Motor neuron (in vitro differentiated cells): Measurements from ENCODE around the gene MCCC1. TPM values are rescaled to one million over a fixed set of nuclear protein-coding genes. Genes with fewer than 3 reads are reported as not detected.
"Not testable (repeated sequence)": the region's sequence is repeated elsewhere in the genome, so short reads cannot be mapped to it uniquely, and the experiment has no call there.

Experiments used
- ATAC-seq, 8 experiments: fragments of 200-7000 bp; cut with Tn5 transposase; replicated peaks in 6 of 8; 2 replicates each; pipeline ENCODE4 v1.8.0; 2021; ENCODE audit warnings: mild to moderate bottlenecking in 8 of 8, moderate library complexity in 8 of 8
- H3K27ac ChIP-seq, 2 donors: fragments of 250-450 bp; sonication (Bioruptor Pico); 2 replicates each; pipeline ENCODE4 v1.9.0; 2021; ENCODE audit warnings: antibody characterized with exemption in 2 of 2, mild to moderate bottlenecking in 2 of 2, moderate library complexity in 1 of 2
- H3K4me1 ChIP-seq, 2 donors: fragments of 250-450 bp; sonication (Bioruptor Pico); replicated peaks in 1 of 2; 2 replicates each; pipeline ENCODE4 v1.6.1; 2021; ENCODE audit warnings: antibody characterized with exemption in 2 of 2, mild to moderate bottlenecking in 2 of 2, moderate library complexity in 1 of 2
- H3K4me3 ChIP-seq, 5 donors: fragments of 250-450 bp; sonication (Bioruptor Pico); 2 replicates each; pipeline ENCODE4 v1.9.0; 2021; ENCODE audit warnings: antibody characterized with exemption in 5 of 5, mild to moderate bottlenecking in 5 of 5, moderate library complexity in 4 of 5
- WGBS, 10 experiments: fragments of 450-650 bp; shearing (Covaris generic); methylation state at CpG; one replicate each; pipeline ENCODE4 v1.0.0; 2022; 5-methylcytosine and 5-hydroxymethylcytosine counted together
- in situ Hi-C, 9 experiments: fragments of 400-800 bp; cut with MboI; loops; one replicate each; pipeline ENCODE4 v1.15.0; 2021; ENCODE audit warnings: low sequenced_read_pairs in 9 of 9, low pct_unique_long_range_greater_than_20kb in 2 of 9; ENCODE audit not compliant: unreplicated experiment in 9 of 9
- total RNA-seq, 8 experiments: library from RNA; unstranded; fragments of 300-600 nt; gene quantifications; 2 replicates each; pipeline versions ENCODE4 v1.2.3 to v1.2.4, GENCODE V29; 2022

The MCCC1 gene
- total RNA-seq, 8 experiments from 2014 or later: 10.6 to 39.9 (median 16.6) TPM

DNA sequence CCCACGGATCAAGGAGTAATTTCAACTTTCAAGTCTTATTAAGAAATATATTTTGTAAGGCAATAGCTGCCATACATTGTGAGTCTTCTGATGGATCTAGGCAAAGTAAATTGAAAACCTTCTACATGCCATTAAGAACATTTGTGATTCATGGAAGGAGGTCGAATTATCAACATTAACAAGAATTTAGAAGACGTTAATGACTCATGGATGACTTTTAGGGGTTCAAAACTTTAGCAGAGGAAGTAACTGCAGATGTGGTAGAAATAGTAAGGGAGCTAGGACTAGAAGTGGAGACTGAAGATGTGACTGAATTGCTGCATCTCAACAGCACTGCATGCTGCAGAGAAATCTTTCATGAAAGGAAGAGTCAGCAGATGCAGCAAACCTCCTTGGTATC lies 70.9 kb downstream of the MCCC1 start:
- Histone ChIP-seq H3K4me3 (no peak overlapping the region), H3K4me1 (no peaks in the 10 kb centered on the region), H3K27ac (no peak overlapping the region)
- no peak for ATAC-seq
- in situ Hi-C loops: no loop called here
- WGBS, 10 experiments: 60 to 95% (median 89%) methylated on average over 1 to 3 of the region's 3 CpGs; no CpG with 5 or more reads in 2 of the 10 experiments

DNA sequence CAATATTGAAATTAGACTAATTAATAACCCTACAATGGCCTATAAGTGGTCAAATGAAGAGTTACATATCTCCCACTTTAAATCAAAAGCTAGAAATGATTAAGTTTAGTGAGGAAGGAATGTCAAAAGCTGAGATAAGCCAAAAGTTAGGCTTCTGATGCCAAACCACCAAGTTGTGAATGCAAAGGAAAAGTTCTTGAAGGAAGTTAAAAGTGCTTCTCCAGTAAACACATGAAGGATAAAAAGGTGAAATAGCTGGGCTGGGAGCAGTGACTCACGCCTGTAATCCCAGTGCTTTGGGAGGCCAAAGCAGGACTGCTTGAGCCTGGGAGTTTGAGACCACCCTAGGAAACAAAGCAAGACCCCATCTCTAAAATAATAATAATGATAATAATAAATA lies 72.0 kb downstream of the MCCC1 start:
- Histone ChIP-seq H3K4me1 (no peaks in the 10 kb centered on the region), H3K4me3 (no peak overlapping the region), H3K27ac (no peak overlapping the region)
- in situ Hi-C loops: no loop called here
- no peak for ATAC-seq
- 100% methylated on average over 1 of the region's 1 CpG; no CpG with 5 or more reads in 4 of the 10 experiments for WGBS, 10 experiments

DNA sequence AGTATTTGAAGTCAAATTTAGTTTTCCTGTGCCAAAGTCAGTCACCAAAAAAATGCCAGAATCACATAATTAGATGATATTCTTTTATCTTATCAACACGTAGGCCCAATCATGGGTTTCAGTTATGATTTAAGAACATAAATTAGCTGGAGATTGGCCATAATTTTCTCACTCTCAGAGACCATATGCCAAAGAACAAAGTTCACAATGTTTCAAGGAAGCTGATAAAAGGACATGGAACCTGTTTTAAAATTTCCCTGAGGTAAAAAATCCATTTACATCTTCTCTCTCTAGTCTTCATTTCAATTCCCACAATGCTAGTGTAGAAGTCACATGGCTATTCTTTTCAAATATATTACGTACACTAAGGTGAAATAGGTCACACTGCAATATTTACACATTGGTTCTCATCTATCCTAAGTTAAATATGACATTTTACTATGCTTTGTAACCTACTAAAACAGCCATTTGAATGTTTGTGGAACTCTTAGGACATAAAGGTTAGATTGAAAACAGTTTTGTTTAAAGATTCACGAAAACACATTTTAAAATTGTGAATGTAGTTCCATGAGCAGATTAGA lies 76.3 kb downstream of the MCCC1 start:
- Histone ChIP-seq H3K4me3 (no peak overlapping the region), H3K27ac (no peak overlapping the region), H3K4me1 (no peaks in the 10 kb centered on the region)
- WGBS, 10 experiments: 63 to 100% (median 97%) methylated on average over 1 to 3 of the region's 3 CpGs; no CpG with 5 or more reads in 1 of the 10 experiments
- in situ Hi-C loops: no loop called here
- no peak for ATAC-seq

DNA sequence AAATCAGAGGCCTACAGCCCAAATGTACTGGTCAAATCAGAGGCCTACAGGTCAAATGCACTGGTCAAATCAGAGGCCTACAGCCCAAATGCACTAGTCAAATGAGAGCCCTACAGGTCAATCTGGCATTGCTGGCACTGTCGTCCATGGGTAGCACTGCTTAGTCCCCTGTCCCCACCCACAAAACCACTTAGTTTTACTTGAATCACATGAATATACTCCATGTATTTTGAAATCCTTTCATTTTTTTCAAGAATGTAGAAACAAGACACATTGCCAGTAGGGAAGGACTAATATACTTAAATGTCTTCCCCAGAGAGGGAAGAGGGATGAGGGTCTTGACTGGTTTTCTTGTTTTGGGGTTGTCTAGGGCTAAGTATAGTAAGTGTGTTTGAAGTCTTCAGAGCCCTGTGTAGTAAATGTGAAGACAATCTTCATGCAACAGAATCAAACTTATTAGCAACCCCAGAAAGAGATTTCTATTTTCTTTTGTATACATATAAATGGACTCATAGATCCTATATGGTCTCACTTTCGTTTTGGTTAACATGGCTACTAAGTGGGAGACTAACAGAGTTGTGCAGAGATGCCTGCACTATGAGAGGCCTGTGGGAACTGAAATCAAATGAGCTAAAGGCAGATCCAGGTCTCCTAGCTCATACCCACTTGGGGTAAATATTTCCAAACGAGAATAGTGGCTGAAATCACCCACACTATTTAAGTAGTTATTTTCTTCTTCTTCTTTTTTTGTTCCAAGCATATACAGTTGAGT lies 80.7 kb downstream of the MCCC1 start:
- H3K27ac ChIP-seq: no peak overlapping the region
- no peak for ATAC-seq
- in situ Hi-C loops: no loop called here
- H3K4me3 ChIP-seq: no peak overlapping the region
- WGBS, 10 experiments: 41 to 100% (median 75%) methylated on average over 1 to 2 of the region's 3 CpGs; no CpG with 5 or more reads in 2 of the 10 experiments
- H3K4me1 ChIP-seq: no peaks in the 10 kb centered on the region

- ATAC-seq: no peak
- Histone ChIP-seq H3K27ac (no peak overlapping the region), H3K4me1 (peaks cover 0 to 2% of the 10 kb centered on the region in 2 donors), H3K4me3 (no peak overlapping the region)
- in situ Hi-C loops: no loop called here
- 43 to 100% (median 92%) methylated on average over 1 to 2 of the region's 2 CpGs; no CpG with 5 or more reads in 2 of the 10 experiments for WGBS, 10 experiments
Measured at GRCh38 chr3:183015185-183015584, 84.1 kb downstream of the MCCC1 start.

DNA sequence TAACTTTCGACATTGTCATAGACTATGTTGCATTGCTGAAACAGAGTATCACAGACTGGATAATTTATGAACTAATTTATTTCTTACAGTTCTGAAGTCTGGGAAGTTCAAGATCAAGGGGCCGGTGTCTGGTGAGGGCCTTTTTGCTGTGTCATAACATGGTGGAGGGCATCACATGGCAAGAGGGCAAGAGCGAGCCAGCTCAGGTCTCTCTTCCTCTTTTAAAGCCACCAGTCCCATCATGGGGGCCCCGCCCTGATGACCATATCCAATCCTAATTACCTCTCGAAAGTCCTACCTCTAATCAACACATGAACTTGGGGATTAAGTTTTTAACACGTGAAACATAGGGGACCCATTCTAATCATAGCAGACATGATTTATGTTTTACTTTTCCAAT lies 85.4 kb downstream of the MCCC1 start:
- Histone ChIP-seq H3K4me1 (peaks cover 0 to 2% of the 10 kb centered on the region in 2 donors), H3K4me3 (no peak overlapping the region), H3K27ac (no peak overlapping the region)
- WGBS, 10 experiments: 65 to 100% (median 84%) methylated on average over 2 to 6 of the region's 6 CpGs
- ATAC-seq: no peak
- in situ Hi-C loops: no loop called here

DNA sequence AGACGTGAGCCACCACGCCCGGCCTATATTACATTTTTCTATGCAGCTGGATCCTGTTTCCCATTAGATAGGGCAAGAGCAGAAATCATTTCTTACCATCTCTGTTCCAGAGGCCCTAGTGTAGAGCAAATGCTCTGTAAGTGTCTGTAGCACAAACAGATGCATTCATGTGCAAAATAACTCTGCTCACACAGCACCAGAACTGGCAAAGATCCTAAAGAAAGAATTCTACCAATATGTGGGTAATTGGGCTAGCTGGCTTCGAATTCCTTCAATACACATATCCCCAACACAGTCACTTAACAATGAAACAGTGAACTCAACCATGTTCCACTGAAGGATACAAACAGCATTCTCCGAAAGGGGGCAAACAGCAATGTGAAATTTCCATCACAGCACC lies 86.2 kb downstream of the MCCC1 start:
- Histone ChIP-seq H3K4me1 (peaks cover 0 to 2% of the 10 kb centered on the region in 2 donors), H3K27ac (no peak overlapping the region), H3K4me3 (no peak overlapping the region)
- ATAC-seq: peak in 1 of 8 experiments; percentile 27
- in situ Hi-C loops: no loop called here
- 0 to 100% (median 82%) methylated on average over 1 to 5 of the region's 5 CpGs for WGBS, 10 experiments

GRCh38 chr3:183008800-183009199 lies 90.5 kb downstream of the MCCC1 start:
- peaks cover 0 to 2% of the 10 kb centered on the region in 2 donors for H3K4me1 ChIP-seq

DNA sequence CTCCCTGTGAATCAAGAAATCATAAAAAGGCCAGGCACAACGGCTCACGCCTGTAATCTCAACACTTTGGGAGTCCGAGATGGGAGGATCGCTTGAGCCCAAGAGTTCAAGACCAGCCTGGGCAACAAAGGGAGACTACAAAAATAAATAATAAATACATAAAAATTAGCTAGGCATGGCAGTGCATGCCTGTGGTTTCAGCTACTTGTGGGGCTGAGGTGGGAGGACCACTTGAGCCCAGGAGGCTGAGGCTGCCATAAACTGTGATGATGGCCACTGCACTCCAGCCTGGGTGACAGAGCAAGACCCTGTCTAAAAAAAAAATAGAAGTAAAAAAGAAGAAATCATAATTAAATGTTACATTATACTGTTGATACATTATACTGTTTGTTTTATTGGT lies 91.0 kb downstream of the MCCC1 start:
- Histone ChIP-seq H3K4me3 (no peak overlapping the region), H3K4me1 (no peaks in the 10 kb centered on the region), H3K27ac (no peak overlapping the region)
- ATAC-seq: no peak
- in situ Hi-C loops: no loop called here
- WGBS, 10 experiments: 82 to 100% (median 94%) methylated on average over 1 to 4 of the region's 4 CpGs; no CpG with 5 or more reads in 3 of the 10 experiments

More at GRCh38 chr3:183008800-183009199, 90.5 kb downstream of the MCCC1 start:
- in situ Hi-C loops: no loop called here
- H3K27ac ChIP-seq: no peak overlapping the region
- no peak overlapping the region for H3K4me3 ChIP-seq
- peak in 1 of 8 experiments; percentile 53 for ATAC-seq

- Histone ChIP-seq H3K4me3 (no peak overlapping the region), H3K4me1 (no peaks in the 10 kb centered on the region), H3K27ac (no peak overlapping the region)
- whole genome bisulfite sequencing, 10 experiments: 52 to 92% (median 81%) methylated on average over 3 to 8 of the region's 10 CpGs
- peak in 2 of 8 experiments; percentile 29 to 61 for ATAC-seq
- in situ Hi-C loops: no loop called here
Measured at GRCh38 chr3:183006396-183007002, 92.8 kb downstream of the MCCC1 start.

GRCh38 chr3:182999767-183000166 lies 99.5 kb downstream of the MCCC1 start:
- no peaks in the 10 kb centered on the region for H3K4me1 ChIP-seq
- 83% methylated on average over 1 of the region's 1 CpG; no CpG with 5 or more reads in 9 of the 10 experiments for WGBS, 10 experiments
- no peak overlapping the region for H3K27ac ChIP-seq
- in situ Hi-C loops: loop anchor here in 1 of 9 experiments (25.0 kb wide), 1 partner anchor 287 kb away; no protein-coding TSS in a partner anchor
- no peak overlapping the region for H3K4me3 ChIP-seq
- no peak for ATAC-seq

GRCh38 chr3:182993486-182994201 lies 105.7 kb downstream of the MCCC1 start:
- not testable (repeated sequence) for ATAC-seq, H3K27ac ChIP-seq, H3K4me3 ChIP-seq, H3K4me1 ChIP-seq
- 46 to 97% (median 89%) methylated on average over 1 to 4 of the region's 4 CpGs; no CpG with 5 or more reads in 1 of the 10 experiments for WGBS, 10 experiments
- in situ Hi-C loops: loop anchor here in 1 of 9 experiments (25.0 kb wide), 1 partner anchor 281 kb away; no protein-coding TSS in a partner anchor

- 33 to 100% (median 85%) methylated on average over 1 to 2 of the region's 3 CpGs; no CpG with 5 or more reads in 2 of the 10 experiments for WGBS, 10 experiments
Measured at GRCh38 chr3:182989566-182989965, 109.7 kb downstream of the MCCC1 start.

More at GRCh38 chr3:182989566-182989965, 109.7 kb downstream of the MCCC1 start:
- no peak overlapping the region for H3K4me3 ChIP-seq
- ATAC-seq: no peak
- in situ Hi-C loops: loop anchor here in 1 of 9 experiments (25.0 kb wide), 1 partner anchor 277 kb away; no protein-coding TSS in a partner anchor
- no peaks in the 10 kb centered on the region for H3K4me1 ChIP-seq
- no peak overlapping the region for H3K27ac ChIP-seq
